Fibroblast of pulmonary artery (primary cell): ENCODE measurements around the gene TGFBR3.

Experiments used
- DNase-seq: peaks from one replicate; pipeline ENCODE4 v3.0.0-alpha.2; 2010; ENCODE audit warnings: low read depth
- H3K4me3 ChIP-seq: replicated peaks from 2 replicates; pipeline ENCODE4 v1.5.1; 2011; ENCODE audit warnings: low read depth, mild to moderate bottlenecking, control low read depth, low read length, moderate library complexity
- TF ChIP-seq, protein P1 (sequence below): IDR thresholded peaks from 2 replicates; pipeline ENCODE4 v1.5.1; 2011; ENCODE audit warnings: mild to moderate bottlenecking, control low read depth, low read length, inconsistent platforms; ENCODE audit errors: missing control alignments

TGFBR3 gene

GRCh38 chr1:91651243-91651642 lies 234.7 kb downstream of the TGFBR3 start:
- no peak overlapping the region for H3K4me3 ChIP-seq
- DNase-seq: peak; percentile 20
- TF ChIP-seq, protein P1, sequence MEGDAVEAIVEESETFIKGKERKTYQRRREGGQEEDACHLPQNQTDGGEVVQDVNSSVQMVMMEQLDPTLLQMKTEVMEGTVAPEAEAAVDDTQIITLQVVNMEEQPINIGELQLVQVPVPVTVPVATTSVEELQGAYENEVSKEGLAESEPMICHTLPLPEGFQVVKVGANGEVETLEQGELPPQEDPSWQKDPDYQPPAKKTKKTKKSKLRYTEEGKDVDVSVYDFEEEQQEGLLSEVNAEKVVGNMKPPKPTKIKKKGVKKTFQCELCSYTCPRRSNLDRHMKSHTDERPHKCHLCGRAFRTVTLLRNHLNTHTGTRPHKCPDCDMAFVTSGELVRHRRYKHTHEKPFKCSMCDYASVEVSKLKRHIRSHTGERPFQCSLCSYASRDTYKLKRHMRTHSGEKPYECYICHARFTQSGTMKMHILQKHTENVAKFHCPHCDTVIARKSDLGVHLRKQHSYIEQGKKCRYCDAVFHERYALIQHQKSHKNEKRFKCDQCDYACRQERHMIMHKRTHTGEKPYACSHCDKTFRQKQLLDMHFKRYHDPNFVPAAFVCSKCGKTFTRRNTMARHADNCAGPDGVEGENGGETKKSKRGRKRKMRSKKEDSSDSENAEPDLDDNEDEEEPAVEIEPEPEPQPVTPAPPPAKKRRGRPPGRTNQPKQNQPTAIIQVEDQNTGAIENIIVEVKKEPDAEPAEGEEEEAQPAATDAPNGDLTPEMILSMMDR: no peak

- TF ChIP-seq, protein P1: no peak
- DNase-seq: peak; percentile 93
- H3K4me3 ChIP-seq: no peak overlapping the region
Measured at GRCh38 chr1:91650764-91651163, 235.2 kb downstream of the TGFBR3 start.

GRCh38 chr1:91647061-91647460 lies 238.9 kb downstream of the TGFBR3 start:
- no peak overlapping the region for H3K4me3 ChIP-seq
- TF ChIP-seq, protein P1: no peak
- no peak for DNase-seq

- TF ChIP-seq, protein P1: no peak
- H3K4me3 ChIP-seq: no peak overlapping the region
- DNase-seq: no peak
Measured at GRCh38 chr1:91645031-91645430, 240.9 kb downstream of the TGFBR3 start.

GRCh38 chr1:91643431-91643830 lies 242.5 kb downstream of the TGFBR3 start:
- TF ChIP-seq, protein P1: no peak
- no peak overlapping the region for H3K4me3 ChIP-seq
- DNase-seq: no peak

DNA sequence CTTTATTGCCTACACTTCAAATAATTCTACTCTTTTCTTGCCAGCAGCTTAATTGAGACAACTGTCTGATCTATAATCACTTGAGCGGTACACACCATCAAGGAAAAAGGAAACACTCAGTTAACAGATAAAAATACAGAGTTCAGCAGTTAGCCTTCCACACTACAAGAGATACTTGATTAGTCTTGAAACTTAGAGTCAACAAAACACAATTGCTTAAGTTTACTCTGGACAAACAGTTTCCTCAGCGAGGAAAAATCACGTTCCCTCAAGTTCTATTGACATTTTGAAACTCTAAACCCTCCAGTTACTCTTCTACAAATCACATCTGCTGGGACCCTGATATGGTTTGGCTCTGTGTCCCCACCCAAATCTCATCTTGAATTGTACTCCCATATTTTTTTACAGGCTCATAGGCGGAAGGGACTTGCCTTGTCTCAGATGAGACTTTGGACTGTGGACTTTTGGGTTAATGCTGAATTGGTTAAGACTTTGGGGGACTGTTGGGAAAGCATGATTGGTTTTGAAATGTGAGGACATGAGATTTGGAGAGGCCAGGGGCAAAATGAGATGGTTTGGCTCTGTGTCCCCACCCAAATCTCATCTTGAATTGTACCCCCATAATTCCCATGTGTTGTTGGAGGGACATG lies 244.9 kb downstream of the TGFBR3 start:
- no peak overlapping the region for H3K4me3 ChIP-seq
- TF ChIP-seq, protein P1: no peak
- no peak for DNase-seq

- no peak for DNase-seq
- no peak overlapping the region for H3K4me3 ChIP-seq
- TF ChIP-seq, protein P1: no peak
Measured at GRCh38 chr1:91637539-91637994, 248.4 kb downstream of the TGFBR3 start.
